Measurements from ENCODE around the gene CCR6.

The CCR6 gene

DNA sequence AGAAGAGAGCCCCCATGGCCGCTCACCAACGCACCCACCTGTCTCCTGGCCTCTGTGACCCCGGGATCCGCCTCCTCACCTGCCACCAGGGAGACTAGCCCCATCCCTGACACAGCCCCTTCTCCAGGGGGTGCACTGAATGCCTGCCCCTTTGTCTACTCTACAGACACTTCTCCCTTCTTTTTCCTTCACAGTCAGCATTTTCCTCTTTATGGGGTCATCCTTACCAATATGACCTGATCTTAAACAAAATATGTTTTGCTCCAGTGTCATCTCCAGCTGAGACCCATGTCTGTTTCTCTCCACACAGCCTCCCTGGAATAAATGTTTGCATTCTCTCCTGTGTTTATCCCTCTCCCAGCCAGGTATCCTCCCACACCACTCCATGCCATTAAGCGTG is 14.6 kb upstream of the CCR6 start:
- H3K4me3 Mint-ChIP-seq: peak overlapping the region; percentile 23
- no peaks in the 10 kb centered on the region for H3K9me3 Mint-ChIP-seq
- no peak for ATAC-seq
- no peak for DNase-seq (ENCODE audit: low spot score in 2 of 2)
- H3K4me1 Mint-ChIP-seq: peaks cover 56% of the 10 kb centered on the region
- no peak overlapping the region for H3K27ac Mint-ChIP-seq
- H3K36me3 Mint-ChIP-seq: peaks cover 18% of the 10 kb centered on the region

DNA sequence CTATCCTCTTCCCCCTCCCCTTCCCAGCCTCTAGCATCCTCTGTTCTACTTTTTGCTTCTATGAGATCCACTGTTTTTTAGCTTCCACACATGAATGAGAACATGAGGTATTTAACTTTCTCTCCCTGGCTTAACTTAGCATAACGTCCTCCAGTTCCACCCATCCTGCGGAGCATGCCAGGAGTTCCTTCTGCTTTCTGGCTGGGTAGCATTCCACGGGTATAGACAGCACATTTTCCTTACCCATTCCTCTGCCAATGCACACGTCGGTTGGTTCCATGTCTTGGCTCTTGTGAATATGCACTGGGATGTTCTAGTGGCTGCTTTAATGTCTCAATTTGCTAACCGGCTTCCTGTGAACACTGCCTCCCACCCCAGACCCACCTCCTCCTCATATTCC is 13.2 kb upstream of the CCR6 start:
- no peak for DNase-seq (ENCODE audit: low spot score in 2 of 2)
- Mint-ChIP-seq H3K27ac (no peak overlapping the region), H3K4me3 (no peak overlapping the region), H3K4me1 (peaks cover 63% of the 10 kb centered on the region), H3K36me3 (peaks cover 31% of the 10 kb centered on the region), H3K9me3 (no peaks in the 10 kb centered on the region)
- ATAC-seq: no peak

DNA sequence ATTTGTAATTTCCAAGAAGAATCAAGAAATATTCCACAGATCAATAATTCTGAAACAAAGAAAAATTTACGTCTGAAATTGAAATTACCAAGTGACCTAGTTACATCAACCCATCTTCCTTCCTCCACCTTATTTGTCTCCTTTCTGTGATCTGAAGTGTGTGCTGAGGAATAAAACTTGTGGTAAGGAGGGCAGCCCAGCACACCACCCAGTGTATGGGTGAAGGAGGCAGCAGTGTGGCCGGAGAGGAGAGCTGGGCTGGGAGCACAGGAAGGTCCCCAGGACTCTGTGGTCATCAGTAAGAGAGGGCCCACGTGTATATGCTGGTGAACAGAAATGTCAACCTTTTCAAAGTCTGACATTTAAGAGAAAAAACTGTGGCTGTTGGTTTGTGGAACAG is 11.3 kb upstream of the CCR6 start:
- H3K27ac Mint-ChIP-seq: peak overlapping the region; percentile 95
- peak overlapping the region; percentile 87 for H3K4me3 Mint-ChIP-seq
- H3K9me3 Mint-ChIP-seq: no peaks in the 10 kb centered on the region
- H3K4me1 Mint-ChIP-seq: peaks cover 79% of the 10 kb centered on the region
- ATAC-seq: peak; percentile 22
- DNase-seq (ENCODE audit: low spot score in 2 of 2): no peak
- H3K36me3 Mint-ChIP-seq: peaks cover 48% of the 10 kb centered on the region

DNA sequence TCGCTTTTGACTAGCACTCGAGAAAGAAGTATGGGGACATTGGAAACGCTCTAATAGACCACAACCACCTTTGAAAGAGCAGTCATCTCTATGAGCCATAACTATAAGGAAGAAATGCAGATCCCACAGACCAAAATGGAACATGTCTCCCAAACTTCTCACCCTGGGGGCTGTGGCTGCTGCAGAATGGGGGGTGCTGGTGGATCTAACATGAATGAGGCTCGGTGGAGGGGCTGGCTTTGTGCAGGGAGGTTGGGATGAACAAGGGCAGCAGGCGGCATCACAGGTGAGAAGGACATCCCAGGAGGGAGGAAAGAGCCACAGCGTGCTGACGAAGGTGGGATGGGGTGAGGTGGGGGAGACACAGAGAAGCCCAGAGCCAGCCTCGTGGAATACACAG is 10.5 kb upstream of the CCR6 start:
- Mint-ChIP-seq H3K4me1 (peaks cover 83% of the 10 kb centered on the region), H3K4me3 (peak overlapping the region; percentile 87), H3K36me3 (peaks cover 56% of the 10 kb centered on the region), H3K9me3 (no peaks in the 10 kb centered on the region), H3K27ac (peak overlapping the region; percentile 95)
- DNase-seq (ENCODE audit: low spot score in 2 of 2) (no peak), ATAC-seq (no peak)

DNA sequence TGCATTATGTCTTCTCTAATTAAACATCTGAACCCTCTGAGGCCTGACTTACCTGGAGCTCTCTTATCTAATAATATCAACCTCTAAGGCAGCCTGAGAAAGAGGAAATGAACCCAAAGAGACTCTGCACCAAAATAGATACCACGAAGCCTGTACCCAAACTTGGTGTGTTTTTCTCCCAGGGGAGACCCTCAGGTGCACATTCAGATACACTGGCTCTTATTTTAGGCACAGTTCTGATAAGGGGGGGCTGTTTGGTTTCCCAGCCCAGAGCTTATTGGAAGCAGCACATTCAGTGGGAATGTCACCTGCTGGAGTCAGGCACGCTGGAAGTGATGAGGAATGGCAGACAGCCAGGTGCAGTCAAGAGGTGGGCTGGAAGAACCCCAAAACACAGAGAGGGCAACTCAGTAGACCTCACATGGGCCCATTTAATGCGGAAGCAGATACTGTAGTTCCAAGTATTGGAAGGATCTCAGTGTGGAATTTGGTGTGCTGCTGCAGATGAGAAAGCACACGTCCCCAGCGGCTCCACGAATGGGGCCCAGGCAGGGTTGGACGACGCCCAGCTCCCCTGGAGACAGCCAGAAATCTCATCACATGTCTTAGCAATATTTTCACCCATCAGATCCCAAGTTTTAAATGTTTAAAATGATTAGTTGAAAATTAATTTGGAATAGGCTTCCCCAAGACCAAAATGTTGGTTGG is 9.7 kb upstream of the CCR6 start:
- Mint-ChIP-seq H3K27ac (peak overlapping the region; percentile 95), H3K36me3 (peaks cover 62% of the 10 kb centered on the region), H3K9me3 (no peaks in the 10 kb centered on the region), H3K4me1 (peaks cover 86% of the 10 kb centered on the region), H3K4me3 (peak overlapping the region; percentile 87)
- DNase-seq (ENCODE audit: low spot score in 2 of 2) (no peak), ATAC-seq (no peak)

DNA sequence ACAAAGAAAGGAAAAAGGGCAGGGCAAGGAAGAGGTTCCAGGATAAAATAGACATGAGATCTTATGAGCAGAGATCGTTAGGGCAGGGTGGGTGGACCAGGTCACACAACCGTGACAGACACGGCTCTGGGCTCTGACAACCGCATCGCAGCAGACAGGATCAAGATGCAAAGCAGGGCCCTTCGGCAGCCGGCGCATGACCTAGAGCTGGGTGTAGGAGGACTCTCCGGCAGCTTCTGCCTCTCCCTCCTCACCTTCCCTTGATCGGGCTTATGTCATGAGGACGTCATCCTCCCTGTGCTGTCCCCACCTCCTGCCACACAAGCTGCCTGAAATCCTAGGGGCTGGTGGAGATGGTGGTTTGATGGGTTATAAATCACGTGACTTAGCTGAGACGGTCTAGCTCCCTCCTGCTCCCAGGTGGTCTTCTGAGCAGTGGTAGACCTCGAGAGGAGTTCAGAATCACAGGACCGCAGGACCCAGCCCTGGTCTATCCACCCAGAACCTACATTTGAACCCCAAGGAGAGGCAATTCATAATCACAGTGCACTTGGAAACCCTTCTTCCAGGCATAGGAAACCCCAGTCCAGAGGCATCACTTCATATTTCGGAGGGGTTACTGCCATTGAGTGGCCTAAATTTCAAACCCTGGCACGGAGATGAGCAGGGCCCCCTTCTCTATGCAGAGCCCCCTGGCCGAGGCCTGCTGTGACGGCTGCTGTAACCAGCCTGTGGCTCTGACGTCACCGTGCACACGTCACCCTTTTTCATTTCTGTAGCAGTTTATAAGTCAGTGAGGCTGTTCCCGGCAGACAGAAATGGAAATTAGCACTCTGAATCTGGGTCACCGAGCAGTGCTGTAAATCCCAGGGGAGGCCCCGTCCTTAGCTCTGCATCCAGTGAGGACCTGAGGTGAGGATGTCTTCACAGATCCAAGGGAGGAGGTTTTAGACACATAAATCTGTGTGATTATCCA is 8.7 kb upstream of the CCR6 start:
- Mint-ChIP-seq H3K36me3 (peaks cover 68% of the 10 kb centered on the region), H3K4me1 (peaks cover 90% of the 10 kb centered on the region), H3K27ac (peak overlapping the region; percentile 95), H3K4me3 (peak overlapping the region; percentile 87), H3K9me3 (no peaks in the 10 kb centered on the region)
- ATAC-seq (peak; percentile 81), DNase-seq (ENCODE audit: low spot score in 2 of 2) (peak; percentile 48 to 85)

DNA sequence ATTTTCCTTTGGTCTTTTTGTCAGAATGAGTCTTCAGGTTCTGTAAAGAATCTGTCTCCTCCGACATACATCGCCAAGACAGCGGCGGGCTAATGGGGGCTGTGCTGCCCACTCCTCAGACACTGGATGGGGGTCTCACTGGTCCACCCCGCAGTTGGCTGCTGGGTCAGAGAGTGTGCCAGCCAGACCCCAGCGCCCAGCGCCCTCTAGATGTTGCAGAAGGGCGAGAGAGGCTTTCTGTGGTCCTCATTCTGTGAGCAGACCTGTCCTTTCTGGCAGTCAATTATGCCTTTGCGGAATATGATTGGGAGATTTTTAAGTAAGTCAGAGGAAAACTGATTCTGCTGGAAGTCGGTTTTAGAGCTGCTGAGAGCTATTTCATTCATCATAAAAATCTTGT is 7.8 kb upstream of the CCR6 start:
- DNase-seq (ENCODE audit: low spot score in 2 of 2) (no peak), ATAC-seq (peak; percentile 1)
- H3K9me3 Mint-ChIP-seq: no peaks in the 10 kb centered on the region
- peaks cover 90% of the 10 kb centered on the region for H3K4me1 Mint-ChIP-seq
- H3K36me3 Mint-ChIP-seq: peaks cover 69% of the 10 kb centered on the region
- H3K4me3 Mint-ChIP-seq: peak overlapping the region; percentile 87
- peak overlapping the region; percentile 95 for H3K27ac Mint-ChIP-seq

DNA sequence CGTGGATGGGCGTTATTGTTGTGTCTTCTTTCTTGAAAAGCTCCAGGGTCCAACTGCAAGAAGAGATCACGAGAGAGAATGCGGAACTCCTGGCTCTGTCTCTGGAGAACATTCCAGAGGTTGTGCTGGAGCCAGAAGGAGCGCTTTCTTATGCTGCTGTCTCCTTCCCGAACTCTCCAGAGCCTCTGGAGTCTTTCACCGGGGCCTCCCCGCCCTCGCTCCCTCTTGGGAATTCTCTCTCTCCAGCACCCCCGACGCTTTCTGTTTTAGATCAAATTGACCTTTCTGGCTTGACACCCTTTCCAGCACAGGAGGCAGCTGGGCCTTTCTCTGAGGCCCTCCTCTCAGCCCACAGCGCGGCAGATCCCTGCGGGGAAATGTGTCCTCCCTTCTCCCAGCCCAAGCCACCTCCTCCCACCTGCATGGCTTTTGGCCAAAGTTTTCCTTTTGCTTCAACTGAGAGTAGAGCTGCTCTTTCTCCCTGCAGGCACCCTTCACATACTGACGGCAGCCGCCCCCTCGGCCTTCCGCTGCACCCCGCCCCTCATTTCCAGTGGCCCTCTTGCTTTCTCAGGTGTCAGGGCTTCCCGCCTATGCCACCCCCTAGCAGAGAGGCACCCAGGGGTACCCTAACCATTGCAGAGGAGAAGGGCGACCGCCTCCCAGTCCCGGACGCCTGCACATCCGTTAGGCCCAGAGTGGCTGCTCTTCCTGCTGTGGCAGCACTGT is 6.6 kb upstream of the CCR6 start:
- Mint-ChIP-seq H3K36me3 (peaks cover 74% of the 10 kb centered on the region), H3K4me1 (peaks cover 90% of the 10 kb centered on the region), H3K4me3 (peak overlapping the region; percentile 87), H3K9me3 (no peaks in the 10 kb centered on the region), H3K27ac (peak overlapping the region; percentile 89)
- ATAC-seq: no peak
- no peak for DNase-seq (ENCODE audit: low spot score in 2 of 2)

DNA sequence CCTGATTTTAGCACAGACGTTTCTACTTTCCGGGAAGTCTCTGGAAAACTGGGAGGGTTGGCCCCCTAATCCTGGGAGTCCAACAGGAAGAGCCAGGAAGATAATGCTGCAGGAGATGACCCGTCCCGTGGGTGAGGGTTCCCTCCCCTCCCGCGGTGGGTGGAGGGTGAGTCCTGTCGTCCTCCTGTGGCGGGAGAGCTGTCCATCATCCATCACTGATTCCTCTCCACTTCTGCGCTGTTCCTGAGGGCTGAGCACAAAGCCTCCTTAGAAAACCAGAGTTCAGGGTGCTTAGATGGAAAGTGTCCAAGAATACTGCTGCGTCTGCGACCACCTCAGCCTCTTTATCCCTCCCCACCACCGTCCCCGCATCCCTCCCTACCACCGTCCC is 6.1 kb upstream of the CCR6 start:
- Mint-ChIP-seq H3K9me3 (no peaks in the 10 kb centered on the region), H3K4me1 (peaks cover 90% of the 10 kb centered on the region), H3K27ac (peak overlapping the region; percentile 89), H3K4me3 (peak overlapping the region; percentile 87), H3K36me3 (peaks cover 70% of the 10 kb centered on the region)
- no peak for ATAC-seq
- DNase-seq (ENCODE audit: low spot score in 2 of 2): no peak

DNA sequence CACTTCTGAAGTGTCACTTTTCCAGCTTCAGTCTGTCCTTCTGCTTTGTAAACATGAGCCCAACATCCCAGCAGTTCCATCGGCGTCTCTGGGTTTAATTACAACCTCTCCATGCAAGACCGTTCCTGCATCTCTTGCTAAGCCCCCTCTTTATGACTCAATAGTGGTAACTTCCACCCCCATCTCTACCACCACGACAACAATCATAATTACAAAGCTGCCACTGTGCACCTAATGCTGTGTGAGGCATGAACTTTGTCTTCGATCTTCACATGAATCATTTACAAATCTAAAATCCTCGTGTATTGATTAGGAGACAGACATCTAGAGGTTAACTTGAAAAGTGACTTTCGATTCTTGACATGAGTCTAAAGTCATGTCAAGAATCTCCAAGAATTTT is 4.9 kb upstream of the CCR6 start:
- DNase-seq (ENCODE audit: low spot score in 2 of 2): no peak
- H3K4me3 Mint-ChIP-seq: peak overlapping the region; percentile 87
- H3K36me3 Mint-ChIP-seq: peaks cover 59% of the 10 kb centered on the region
- peaks cover 89% of the 10 kb centered on the region for H3K4me1 Mint-ChIP-seq
- ATAC-seq: peak; percentile 61
- H3K27ac Mint-ChIP-seq: peak overlapping the region; percentile 83
- H3K9me3 Mint-ChIP-seq: no peaks in the 10 kb centered on the region

DNA sequence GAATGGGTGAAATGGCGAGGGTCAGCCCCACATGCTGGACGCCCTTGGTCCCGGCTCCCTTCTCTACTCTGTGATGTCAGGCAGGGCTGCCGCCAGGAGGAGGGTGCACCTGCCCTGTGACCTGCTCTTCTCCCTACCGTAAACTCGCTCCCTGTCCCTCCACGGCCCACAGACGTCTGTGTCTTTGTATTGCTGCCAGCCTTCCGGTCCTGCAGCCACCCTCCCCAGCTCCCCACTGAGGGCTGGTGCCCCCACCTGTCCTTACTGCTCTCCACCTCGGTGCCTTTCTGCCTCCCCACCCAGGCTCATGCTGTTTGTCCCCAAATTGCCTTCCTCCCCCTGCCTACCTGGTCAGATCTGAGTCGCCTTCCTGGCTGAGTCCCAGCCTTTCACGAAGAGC is 4.1 kb upstream of the CCR6 start:
- H3K36me3 Mint-ChIP-seq: peaks cover 57% of the 10 kb centered on the region
- peaks cover 90% of the 10 kb centered on the region for H3K4me1 Mint-ChIP-seq
- no peak for DNase-seq (ENCODE audit: low spot score in 2 of 2)
- ATAC-seq: no peak
- H3K4me3 Mint-ChIP-seq: peak overlapping the region; percentile 87
- H3K9me3 Mint-ChIP-seq: no peaks in the 10 kb centered on the region
- H3K27ac Mint-ChIP-seq: peak overlapping the region; percentile 83

DNA sequence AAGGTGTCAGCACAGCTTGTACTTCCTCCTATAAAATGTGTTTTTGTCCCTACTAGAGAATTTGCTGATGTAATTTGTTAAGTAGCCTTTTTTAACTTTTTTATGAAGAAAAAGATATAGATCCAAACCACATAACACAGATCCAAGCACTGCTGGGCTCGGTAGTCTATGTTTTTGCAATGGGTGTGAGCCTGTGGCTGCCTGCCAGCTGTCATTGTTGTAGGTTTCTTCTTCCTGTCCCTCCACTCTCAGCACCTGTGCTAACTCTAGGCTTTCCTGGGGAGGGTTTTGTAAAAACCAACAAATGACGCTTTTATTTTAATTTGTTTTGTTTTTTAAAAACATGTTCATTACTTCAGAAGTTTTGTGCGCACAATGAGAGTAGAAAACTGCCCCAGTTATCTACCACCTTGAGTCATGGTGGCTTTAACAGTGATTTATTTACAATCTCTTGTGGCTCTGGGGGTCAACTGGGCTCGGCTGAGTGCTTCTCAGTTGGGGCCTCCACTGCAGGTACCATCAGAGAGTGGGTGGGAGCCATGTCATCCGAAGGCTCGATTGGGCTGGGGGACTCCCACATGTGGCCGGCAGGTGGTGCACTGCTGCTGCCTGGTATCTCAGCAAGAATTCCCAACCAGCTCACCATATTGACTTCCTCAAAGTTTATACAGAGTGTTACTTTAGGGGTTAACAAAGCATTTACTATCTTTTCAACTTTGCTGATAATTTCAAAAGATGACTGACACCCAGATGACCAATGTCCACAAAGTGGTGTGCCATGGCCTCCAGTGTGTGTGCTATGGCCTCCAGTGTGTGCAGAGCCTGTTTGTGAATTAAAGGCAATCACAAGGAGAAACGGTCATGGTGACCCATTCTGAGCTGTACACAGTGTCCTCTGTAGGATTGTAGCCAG is 3.0 kb upstream of the CCR6 start:
- DNase-seq (ENCODE audit: low spot score in 2 of 2): no peak
- peaks cover 84% of the 10 kb centered on the region for H3K4me1 Mint-ChIP-seq

DNA sequence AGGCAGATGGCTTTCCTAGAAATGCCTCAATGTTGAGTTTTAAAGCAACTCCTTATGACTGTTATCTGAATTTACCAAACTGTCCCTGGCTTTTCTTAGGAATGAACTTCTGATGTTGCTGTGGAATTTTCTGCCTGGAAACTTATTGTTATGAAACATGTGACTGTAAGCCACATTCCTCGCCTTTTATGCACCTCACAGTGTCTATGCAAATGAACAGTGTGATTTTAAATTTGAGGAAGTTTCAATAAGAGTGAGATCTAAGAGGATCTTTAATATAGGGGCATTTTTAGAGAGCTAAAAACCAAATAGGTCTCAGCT is 2.4 kb upstream of the CCR6 start:
- DNase-seq (ENCODE audit: low spot score in 2 of 2) (no peak), ATAC-seq (no peak)
- Mint-ChIP-seq H3K27ac (peak overlapping the region; percentile 90), H3K9me3 (no peaks in the 10 kb centered on the region), H3K4me3 (peak overlapping the region; percentile 87), H3K36me3 (peaks cover 52% of the 10 kb centered on the region), H3K4me1 (peaks cover 84% of the 10 kb centered on the region)

More for the DNA sequence above, 3.0 kb upstream of the CCR6 start:
- Mint-ChIP-seq H3K9me3 (no peaks in the 10 kb centered on the region), H3K36me3 (peaks cover 57% of the 10 kb centered on the region), H3K4me3 (peak overlapping the region; percentile 87), H3K27ac (peak overlapping the region; percentile 90)
- ATAC-seq: peak; percentile 47

DNA sequence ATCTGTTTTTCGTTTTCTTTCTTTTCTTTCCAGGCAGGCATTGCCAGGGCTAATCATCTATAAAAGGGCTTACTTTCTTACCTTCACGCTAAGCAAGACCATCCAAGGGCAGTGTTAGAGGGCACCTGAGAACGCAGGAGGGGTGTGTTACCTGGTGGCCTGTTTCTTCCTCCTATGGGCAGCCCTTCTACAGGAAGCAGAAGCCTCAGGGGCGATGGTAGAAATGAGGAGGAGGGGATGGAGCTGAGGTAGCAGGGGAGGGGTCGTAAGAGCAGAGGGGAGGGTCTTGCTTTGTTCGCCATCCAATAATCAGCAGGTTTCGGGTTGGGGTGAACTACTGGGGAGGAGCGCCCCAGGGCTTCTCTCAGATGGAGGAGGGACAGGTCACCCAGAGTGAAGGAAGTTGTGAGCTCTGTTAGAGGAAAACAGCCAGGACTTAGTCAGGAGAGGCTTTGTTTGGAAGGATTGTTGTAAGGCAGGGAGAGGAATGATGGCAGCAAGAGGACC is 1.5 kb upstream of the CCR6 start:
- DNase-seq (ENCODE audit: low spot score in 2 of 2) (no peak), ATAC-seq (no peak)
- H3K9me3 Mint-ChIP-seq: no peaks in the 10 kb centered on the region
- peaks cover 47% of the 10 kb centered on the region for H3K36me3 Mint-ChIP-seq
- peaks cover 78% of the 10 kb centered on the region for H3K4me1 Mint-ChIP-seq
- peak overlapping the region; percentile 87 for H3K4me3 Mint-ChIP-seq
- H3K27ac Mint-ChIP-seq: peak overlapping the region; percentile 90

Measured in stimulated activated effector memory CD8-positive, alpha-beta T cell treated with anti-CD3 and anti-CD28 coated beads, Interleukin-12 subunit alpha, Interleukin-12 subunit beta, amount 100 ng/mL, for 72 hours (primary cell).